ENCODE results near the gene KRTAP21-2. TPM values are rescaled to one million over a fixed set of nuclear protein-coding genes. Genes with fewer than 3 reads are reported as not detected.

KRTAP21-2 gene
- total and polyA plus RNA-seq, 4 donors, result not detected

GRCh38 chr21:30710499-30710898 is 36.6 kb downstream of the KRTAP21-2 start (continued):
- TF ChIP-seq ZBTB33 (IDR thresholded peaks at IDR 0.05), result no peak
- TF ChIP-seq TAF1 (conservative IDR thresholded peaks at IDR 0.05), result no peak
- no peak for TF ChIP-seq NR2F2 (IDR thresholded peaks at IDR 0.05)
- TF ChIP-seq JUND (IDR thresholded peaks at IDR 0.05), result no peak
- no peak for TF ChIP-seq FOXA1 (IDR thresholded peaks at IDR 0.05)
- no peak for TF ChIP-seq RAD21 (IDR thresholded peaks at IDR 0.05)

GRCh38 chr21:30707409-30707808 is 39.6 kb downstream of the KRTAP21-2 start:
- no peaks in the 10 kb centered on the region for H3K27me3 ChIP-seq (ENCODE audit: control insufficient read depth in 4 of 4, insufficient read depth in 4 of 4, low read length in 3 of 4)
- H3K4me3 ChIP-seq (ENCODE audit: low read depth in 1 of 3, low read length in 3 of 3), result no peak overlapping the region
- TF ChIP-seq EGR1 (IDR thresholded peaks at IDR 0.05; ENCODE audit: low read depth in 2 of 2), result no peak
- no peak for TF ChIP-seq FOXA2 (IDR thresholded peaks at IDR 0.05)
- TF ChIP-seq REST (IDR thresholded peaks at IDR 0.05), result no peak
- no peak for TF ChIP-seq JUND (IDR thresholded peaks at IDR 0.05)
- TF ChIP-seq RAD21 (IDR thresholded peaks at IDR 0.05), result no peak
- H3K9me3 ChIP-seq (ENCODE audit: control insufficient read depth in 4 of 4, low read length in 3 of 4), result no peaks in the 10 kb centered on the region
- no peaks in the 10 kb centered on the region for H3K36me3 ChIP-seq (ENCODE audit: control insufficient read depth in 4 of 4, insufficient read depth in 3 of 4, low read depth in 1 of 4, low read length in 3 of 4)
- no peak overlapping the region for H3K27ac ChIP-seq (ENCODE audit: low read depth in 1 of 2, low read length in 2 of 2)
- no peak overlapping the region for H3K9ac ChIP-seq (ENCODE audit: low read depth in 1 of 2, low read length in 2 of 2)
- DNase-seq (ENCODE audit: low spot score), result no peak
- H3K4me1 ChIP-seq (ENCODE audit: control insufficient read depth in 4 of 4, insufficient read depth in 4 of 4, low read length in 3 of 4), result peaks cover 0 to 2% (median 0%) of the 10 kb centered on the region in 4 donors

Small RNAs within 50 kb of the gene (small RNA-seq; reads per million reads assigned to genes)
- not detected for gene AP000244.1
- not detected for gene KRTAP21-3

Other genes starting within 250 kb of the KRTAP21-2 start
- gene KRTAP19-5, start 245.1 kb downstream of the KRTAP21-2 start, total RNA-seq, result not detected
- gene KRTAP19-5, start 245.1 kb downstream of the KRTAP21-2 start, polyA plus RNA-seq, result not detected
- gene KRTAP19-6, start 205.4 kb downstream of the KRTAP21-2 start, total RNA-seq, result not detected
- not detected for gene KRTAP19-6, start 205.4 kb downstream of the KRTAP21-2 start, polyA plus RNA-seq
- gene KRTAP19-7, start 185.9 kb downstream of the KRTAP21-2 start, total RNA-seq, result not detected
- gene KRTAP19-7, start 185.9 kb downstream of the KRTAP21-2 start, polyA plus RNA-seq, result not detected
- gene KRTAP22-2, start 156.9 kb downstream of the KRTAP21-2 start, total RNA-seq, result not detected
- not detected for gene KRTAP22-2, start 156.9 kb downstream of the KRTAP21-2 start, polyA plus RNA-seq
- gene KRTAP6-3, start 154.8 kb downstream of the KRTAP21-2 start, total RNA-seq, result not detected
- gene KRTAP6-3, start 154.8 kb downstream of the KRTAP21-2 start, polyA plus RNA-seq, result not detected
- gene KRTAP6-2, start 148.4 kb downstream of the KRTAP21-2 start, total RNA-seq, result not detected
- gene KRTAP6-2, start 148.4 kb downstream of the KRTAP21-2 start, polyA plus RNA-seq, result not detected
- gene KRTAP22-1, start 146.2 kb downstream of the KRTAP21-2 start, total RNA-seq, result not detected
- gene KRTAP22-1, start 146.2 kb downstream of the KRTAP21-2 start, polyA plus RNA-seq, result not detected
- not detected for gene KRTAP6-1, start 133.3 kb downstream of the KRTAP21-2 start, total RNA-seq
- gene KRTAP6-1, start 133.3 kb downstream of the KRTAP21-2 start, polyA plus RNA-seq, result not detected
- not detected for gene KRTAP20-1, start 130.8 kb downstream of the KRTAP21-2 start, total RNA-seq
- gene KRTAP20-1, start 130.8 kb downstream of the KRTAP21-2 start, polyA plus RNA-seq, result not detected
- gene KRTAP20-4, start 126.6 kb downstream of the KRTAP21-2 start, total RNA-seq, result not detected
- not detected for gene KRTAP20-4, start 126.6 kb downstream of the KRTAP21-2 start, polyA plus RNA-seq
- gene KRTAP20-2, start 112.1 kb downstream of the KRTAP21-2 start, total RNA-seq, result not detected
- not detected for gene KRTAP20-2, start 112.1 kb downstream of the KRTAP21-2 start, polyA plus RNA-seq
- not detected for gene KRTAP20-3, start 104.4 kb downstream of the KRTAP21-2 start, total RNA-seq
- gene KRTAP20-3, start 104.4 kb downstream of the KRTAP21-2 start, polyA plus RNA-seq, result not detected
- not detected for gene KRTAP21-3, start 28.5 kb downstream of the KRTAP21-2 start, total RNA-seq
- gene KRTAP21-3, start 28.5 kb downstream of the KRTAP21-2 start, polyA plus RNA-seq, result not detected
- gene KRTAP21-1, start 8.2 kb upstream of the KRTAP21-2 start, total RNA-seq, result not detected
- gene KRTAP21-1, start 8.2 kb upstream of the KRTAP21-2 start, polyA plus RNA-seq, result not detected
- gene KRTAP8-1, start 66.0 kb upstream of the KRTAP21-2 start, total RNA-seq, result not detected
- not detected for gene KRTAP8-1, start 66.0 kb upstream of the KRTAP21-2 start, polyA plus RNA-seq
- not detected for gene KRTAP7-1, start 82.5 kb upstream of the KRTAP21-2 start, total RNA-seq
- gene KRTAP7-1, start 82.5 kb upstream of the KRTAP21-2 start, polyA plus RNA-seq, result not detected
- gene KRTAP11-1, start 134.3 kb upstream of the KRTAP21-2 start, total RNA-seq, result not detected
- gene KRTAP11-1, start 134.3 kb upstream of the KRTAP21-2 start, polyA plus RNA-seq, result not detected

Measured in liver (tissue), 10 donors.